HG02870 (cell line): Measurements from ENCODE around the gene KBTBD13.
"Not testable (repeated sequence)": the region's sequence is repeated elsewhere in the genome, so short reads cannot be mapped to it uniquely, and the experiment has no call there.

ENCODE experiments used
- ATAC-seq: cut with Tn5 transposase; IDR thresholded peaks from one replicate; pipeline ENCODE4 v1.9.1; 2021; ENCODE audit warnings: mild to moderate bottlenecking, moderate library complexity; ENCODE audit not compliant: unreplicated experiment

The KBTBD13 gene

DNA sequence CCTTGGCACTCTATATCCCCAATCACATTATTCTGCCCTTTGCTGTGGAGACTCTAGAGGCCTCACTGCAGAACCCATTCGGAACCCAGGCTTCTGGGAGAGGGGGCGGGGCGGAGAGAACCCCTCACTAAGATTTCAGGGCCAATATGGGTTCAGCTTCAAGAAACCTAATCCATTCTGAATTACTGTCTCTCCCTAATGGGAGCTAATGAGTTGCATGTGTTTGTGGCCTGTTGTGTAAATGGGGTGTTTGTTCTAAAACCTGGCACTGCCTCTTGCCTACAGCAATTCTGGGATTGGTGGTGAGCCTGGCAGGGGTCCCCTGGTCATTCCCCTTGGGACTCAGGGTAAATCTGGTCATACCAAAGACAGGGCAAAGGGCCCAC, 8.2 kb upstream of the KBTBD13 start:
- no peak for ATAC-seq

GRCh38 chr15:65069179-65069578, 7.4 kb upstream of the KBTBD13 start:
- no peak for ATAC-seq

GRCh38 chr15:65069779-65070546, 6.6 kb upstream of the KBTBD13 start:
- no peak for ATAC-seq

DNA sequence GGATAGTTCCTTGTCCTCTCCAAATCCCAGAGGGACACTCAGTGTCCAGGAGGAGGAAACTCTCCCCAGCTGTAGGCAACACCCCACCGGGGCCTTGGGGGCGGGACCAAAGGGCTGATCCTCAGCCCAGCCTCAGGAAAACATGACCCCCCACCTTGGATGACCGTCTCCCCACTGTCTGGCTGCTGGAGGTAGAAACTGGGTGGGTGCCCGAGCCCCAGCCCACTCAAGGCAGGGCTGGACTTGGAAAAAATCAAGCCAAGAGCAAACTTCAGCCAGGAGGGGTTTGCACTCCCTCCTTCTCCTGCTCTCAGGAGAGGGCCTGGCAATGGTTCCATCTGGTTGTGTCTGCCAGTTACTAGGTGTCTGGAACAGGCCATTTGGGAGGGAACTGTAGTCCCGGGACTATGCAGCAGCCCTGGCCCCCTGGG, 5.2 kb upstream of the KBTBD13 start:
- ATAC-seq, result no peak

DNA sequence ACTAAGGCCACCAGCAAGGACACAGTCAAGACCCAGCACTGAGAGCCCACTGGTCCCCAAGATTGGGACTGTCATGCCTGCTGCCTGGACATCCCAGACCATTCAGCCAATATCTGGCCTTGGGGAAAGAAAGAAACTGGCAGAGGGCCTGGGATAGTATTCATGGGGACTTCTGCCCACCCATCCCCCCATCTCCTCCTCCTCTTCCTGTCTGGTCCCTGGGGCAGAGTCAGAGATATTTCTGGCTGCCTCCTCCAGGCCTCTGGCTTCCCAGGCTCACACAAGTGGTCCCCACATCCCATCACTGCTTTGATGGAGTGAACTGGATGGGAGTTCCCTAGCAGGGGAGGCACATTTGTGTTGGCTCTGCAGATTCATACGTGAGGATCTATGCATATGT, 4.5 kb upstream of the KBTBD13 start:
- no peak for ATAC-seq

DNA sequence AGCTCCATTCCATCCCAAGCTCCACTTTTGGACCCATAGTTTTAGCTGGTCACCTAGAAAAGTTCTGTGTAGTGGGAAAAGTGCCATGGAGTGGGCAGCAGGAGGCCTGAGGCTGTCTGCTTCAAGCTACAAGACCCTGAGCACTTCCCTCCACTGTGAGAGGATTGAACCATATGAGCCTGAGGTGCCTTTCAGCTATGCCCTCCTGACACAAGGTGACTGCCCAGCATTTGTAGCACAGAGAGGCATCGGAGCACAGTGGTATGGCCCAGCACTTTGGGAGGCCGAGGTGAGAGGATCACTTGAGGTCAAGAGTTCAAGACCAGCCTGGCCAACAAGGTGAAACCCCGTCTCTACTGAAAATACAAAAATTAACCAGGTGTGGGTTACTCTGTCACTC, 3.9 kb upstream of the KBTBD13 start:
- no peak for ATAC-seq

DNA sequence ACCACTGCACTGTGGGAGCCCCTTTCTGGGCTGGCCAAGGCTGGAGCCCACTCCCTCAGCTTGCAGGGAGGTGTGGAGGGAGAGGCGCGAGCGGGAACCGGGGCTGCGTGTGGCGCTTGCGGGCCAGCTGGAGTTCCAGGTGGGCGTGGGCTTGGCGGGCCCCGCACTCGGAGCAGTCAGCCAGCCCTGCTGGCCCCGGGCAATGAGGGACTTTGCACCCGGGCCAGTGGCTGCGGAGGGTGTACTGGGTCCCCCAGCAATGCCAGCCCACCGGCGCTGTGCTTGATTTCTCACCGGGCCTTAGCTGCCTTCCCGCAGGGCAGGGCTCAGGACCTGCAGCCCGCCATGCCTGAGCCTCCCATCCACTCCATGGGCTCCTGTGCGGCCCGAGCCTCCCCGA, 1.6 kb upstream of the KBTBD13 start:
- not testable (repeated sequence) for ATAC-seq

DNA sequence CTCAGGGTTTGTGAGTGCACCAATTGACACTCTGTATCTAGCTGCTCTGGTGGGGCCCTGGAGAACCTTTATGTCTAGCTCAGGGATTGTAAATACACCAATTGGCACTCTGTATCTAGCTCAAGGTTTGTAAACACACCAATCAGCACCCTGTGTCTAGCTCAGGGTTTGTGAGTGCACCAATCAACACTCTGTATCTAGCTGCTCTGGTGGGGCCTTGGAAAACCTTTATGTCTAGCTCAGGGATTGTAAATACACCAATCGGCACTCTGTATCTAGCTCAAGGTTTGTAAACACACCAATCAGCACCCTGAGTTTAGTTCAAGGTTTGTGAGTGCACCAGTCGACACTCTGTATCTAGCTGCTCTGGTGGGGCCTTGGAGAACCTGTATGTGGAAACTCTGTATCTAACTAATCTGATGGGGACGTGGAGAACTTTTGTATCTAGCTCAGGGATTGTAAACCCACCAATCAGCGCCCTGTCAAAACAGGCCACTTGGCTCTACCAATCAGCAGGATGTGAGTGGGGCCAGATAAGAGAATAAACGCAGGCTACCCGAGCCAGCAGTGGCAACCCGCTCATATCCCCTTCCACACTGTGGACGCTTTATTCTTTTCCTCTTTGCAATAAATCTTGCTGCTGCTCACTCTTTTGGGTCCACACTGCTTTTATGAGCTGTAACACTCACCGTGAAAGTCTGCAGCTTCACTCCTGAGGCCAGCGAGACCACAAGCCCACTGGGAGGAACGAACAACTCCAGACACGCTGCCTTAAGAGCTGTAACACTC, 745 bp upstream of the KBTBD13 start:
- ATAC-seq, result not testable (repeated sequence)

DNA sequence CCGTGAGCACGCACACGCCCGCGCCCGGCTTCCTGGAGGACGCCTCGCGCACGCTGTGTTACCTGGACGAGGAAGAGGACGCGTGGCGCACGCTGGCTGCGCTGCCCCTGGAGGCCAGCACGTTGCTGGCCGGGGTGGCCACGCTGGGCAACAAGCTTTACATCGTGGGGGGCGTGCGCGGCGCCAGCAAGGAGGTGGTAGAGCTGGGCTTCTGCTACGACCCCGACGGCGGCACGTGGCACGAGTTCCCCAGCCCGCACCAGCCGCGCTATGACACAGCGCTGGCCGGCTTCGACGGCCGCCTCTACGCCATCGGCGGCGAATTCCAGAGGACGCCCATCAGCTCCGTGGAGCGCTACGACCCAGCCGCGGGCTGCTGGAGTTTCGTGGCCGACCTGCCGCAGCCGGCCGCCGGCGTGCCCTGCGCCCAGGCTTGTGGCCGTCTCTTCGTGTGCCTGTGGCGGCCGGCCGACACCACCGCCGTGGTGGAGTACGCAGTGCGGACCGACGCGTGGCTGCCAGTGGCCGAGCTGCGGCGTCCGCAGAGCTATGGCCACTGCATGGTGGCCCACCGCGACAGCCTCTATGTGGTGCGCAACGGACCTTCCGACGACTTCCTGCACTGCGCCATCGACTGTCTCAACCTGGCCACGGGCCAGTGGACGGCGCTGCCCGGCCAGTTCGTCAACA, 890 bp downstream of the KBTBD13 start:
- no peak for ATAC-seq

DNA sequence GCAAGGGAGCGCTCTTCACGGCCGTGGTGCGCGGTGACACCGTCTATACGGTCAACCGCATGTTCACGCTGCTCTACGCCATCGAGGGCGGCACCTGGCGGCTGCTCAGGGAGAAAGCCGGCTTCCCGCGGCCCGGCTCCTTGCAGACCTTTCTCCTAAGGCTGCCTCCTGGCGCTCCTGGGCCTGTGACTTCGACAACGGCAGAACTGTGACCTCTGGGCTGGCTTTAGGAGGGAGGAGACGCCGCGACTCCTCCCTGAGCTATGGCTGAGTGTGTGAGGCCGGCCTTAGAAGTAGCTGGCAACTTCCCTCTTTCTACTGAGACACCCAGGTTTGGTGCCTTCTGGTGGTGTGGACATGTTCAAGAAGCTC, 1.4 kb downstream of the KBTBD13 start:
- no peak for ATAC-seq

DNA sequence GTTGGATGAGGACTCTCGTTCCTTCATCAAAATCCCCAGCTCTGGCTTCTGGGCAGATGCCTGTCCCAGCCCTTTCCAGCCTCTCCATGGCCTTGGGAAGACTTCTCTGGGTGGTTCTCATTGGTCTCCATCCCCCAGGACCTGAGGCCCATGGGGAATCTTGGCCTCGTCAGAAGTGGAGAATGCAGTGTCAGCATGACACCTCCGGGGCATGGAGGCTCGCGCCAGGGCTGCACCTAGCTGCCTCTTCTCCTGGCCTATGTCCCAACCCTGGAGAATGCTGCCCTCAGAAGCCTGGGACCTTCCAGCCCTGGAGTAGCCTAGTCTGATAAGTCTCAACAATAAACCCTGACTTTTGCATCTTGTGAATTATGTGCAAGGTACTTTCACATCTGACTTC, 3.0 kb downstream of the KBTBD13 start:
- no peak for ATAC-seq

GRCh38 chr15:65081270-65081669, 4.7 kb downstream of the KBTBD13 start:
- no peak for ATAC-seq

- ATAC-seq, result no peak
These were observed 5.2 kb downstream of the KBTBD13 start for GRCh38 chr15:65081758-65082157.

DNA sequence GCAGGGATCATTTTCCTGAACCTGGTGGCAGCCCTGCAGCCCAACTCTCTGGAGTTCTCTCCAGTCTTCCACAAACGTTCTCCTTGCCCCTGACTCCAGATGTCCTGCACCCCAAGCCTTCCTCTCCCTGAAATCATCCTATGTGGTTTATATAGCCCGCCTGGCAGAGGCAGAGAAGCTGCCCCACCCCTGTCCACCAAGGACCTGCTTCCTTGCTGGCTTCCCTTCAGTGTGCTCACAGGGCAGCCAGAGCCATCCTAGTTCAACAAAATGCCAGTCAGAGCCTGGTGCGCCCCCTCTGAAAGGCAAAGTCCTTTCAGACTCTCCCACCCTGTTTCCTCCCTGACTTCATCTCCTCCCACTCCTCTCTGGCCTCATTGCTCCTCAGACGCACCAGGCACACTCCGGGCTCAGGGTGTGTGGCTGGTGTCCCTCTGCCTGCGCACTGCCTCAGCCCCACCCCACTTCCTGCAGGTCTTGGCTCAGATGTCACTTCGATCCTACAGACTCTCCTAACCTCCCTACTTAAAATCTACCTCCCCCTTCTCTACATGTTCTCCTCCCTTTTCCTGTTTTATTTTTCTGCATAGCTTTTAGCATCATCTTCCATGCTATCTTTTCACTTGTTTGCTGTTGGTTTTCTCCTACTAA, 5.9 kb downstream of the KBTBD13 start:
- no peak for ATAC-seq

- ATAC-seq, result no peak
These were observed 6.7 kb downstream of the KBTBD13 start for GRCh38 chr15:65083262-65083701.

GRCh38 chr15:65084500-65085206, 8.1 kb downstream of the KBTBD13 start:
- no peak for ATAC-seq

GRCh38 chr15:65085207-65085753, 8.7 kb downstream of the KBTBD13 start:
- no peak for ATAC-seq

- no peak for ATAC-seq
These were observed 9.6 kb downstream of the KBTBD13 start for GRCh38 chr15:65085990-65086679.

GRCh38 chr15:65086680-65087111, 10.2 kb downstream of the KBTBD13 start:
- no peak for ATAC-seq

- ATAC-seq, result no peak
These were observed 10.9 kb downstream of the KBTBD13 start for GRCh38 chr15:65087411-65087810.
